GM21390 (cell line): ENCODE measurements around the gene CISD3.

Experiments used
- ATAC-seq: cut with Tn5 transposase; IDR thresholded peaks from one replicate; pipeline ENCODE4 v1.9.1; 2021; ENCODE audit not compliant: unreplicated experiment

Gene CISD3

GRCh38 chr17:38742411-38743308 is 12.5 kb downstream of the CISD3 start:
- no peak for ATAC-seq

DNA sequence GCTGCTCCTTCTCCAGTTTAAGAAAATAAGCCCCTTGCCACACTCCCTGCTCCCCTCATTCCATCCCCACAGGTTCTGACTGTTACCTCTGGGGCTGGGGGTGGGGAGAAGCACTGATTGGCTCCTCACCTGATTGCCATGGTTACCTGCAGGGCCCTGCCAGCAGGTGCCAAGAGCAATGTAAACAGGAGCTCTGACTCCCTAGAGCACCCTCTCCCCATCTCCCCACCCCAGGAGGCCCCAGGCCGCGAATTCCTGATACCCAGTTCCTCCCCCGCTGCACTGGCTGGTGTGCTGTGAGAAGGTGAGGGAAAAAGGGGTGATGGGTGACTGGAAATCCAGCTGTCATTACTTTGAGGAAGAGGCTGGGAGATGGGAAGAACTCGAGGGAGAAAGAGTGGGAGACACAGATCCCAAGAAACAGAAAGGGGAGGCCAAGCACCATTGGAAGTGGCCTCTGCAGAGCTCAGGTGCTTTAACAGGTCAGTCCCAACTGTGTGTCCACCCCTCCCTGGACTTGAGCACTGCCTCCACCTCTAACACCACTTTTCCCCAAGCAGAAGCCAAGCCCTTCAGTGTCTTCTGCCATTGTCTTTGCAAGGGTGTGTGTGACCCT is 13.5 kb downstream of the CISD3 start:
- ATAC-seq, result no peak

GRCh38 chr17:38745545-38745944 is 15.4 kb downstream of the CISD3 start:
- no peak for ATAC-seq

GRCh38 chr17:38746004-38746848 is 16.1 kb downstream of the CISD3 start:
- ATAC-seq, result no peak

DNA sequence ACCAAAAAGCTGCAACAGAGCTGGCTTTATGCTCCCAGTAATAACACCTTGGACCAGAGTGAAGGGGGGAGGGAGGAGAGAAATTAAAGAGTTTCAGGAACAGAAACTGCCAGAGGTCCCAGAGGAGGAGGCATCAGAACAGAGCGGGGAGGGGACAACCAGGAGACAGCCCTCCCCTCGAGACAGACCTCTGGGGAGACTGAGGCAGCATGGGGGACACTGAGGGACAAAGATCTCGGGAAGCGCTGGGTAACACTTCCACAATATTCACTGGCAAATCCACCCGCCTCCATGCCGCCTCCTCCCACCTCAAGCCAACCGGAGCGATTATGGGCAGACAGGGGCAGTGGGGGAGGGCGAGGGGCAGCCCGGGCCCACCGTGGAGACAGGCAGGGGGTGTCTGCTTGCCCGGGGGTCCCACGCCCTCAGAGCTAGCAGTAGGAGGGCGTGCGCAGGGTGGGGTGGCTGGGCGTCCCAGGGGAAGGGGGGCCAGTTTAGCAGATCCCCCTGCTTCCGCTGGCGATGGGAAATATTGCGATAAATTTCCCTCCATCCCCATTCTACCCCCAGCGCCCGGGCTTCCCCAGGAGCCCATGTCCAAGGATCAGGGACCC is 16.8 kb downstream of the CISD3 start:
- no peak for ATAC-seq

DNA sequence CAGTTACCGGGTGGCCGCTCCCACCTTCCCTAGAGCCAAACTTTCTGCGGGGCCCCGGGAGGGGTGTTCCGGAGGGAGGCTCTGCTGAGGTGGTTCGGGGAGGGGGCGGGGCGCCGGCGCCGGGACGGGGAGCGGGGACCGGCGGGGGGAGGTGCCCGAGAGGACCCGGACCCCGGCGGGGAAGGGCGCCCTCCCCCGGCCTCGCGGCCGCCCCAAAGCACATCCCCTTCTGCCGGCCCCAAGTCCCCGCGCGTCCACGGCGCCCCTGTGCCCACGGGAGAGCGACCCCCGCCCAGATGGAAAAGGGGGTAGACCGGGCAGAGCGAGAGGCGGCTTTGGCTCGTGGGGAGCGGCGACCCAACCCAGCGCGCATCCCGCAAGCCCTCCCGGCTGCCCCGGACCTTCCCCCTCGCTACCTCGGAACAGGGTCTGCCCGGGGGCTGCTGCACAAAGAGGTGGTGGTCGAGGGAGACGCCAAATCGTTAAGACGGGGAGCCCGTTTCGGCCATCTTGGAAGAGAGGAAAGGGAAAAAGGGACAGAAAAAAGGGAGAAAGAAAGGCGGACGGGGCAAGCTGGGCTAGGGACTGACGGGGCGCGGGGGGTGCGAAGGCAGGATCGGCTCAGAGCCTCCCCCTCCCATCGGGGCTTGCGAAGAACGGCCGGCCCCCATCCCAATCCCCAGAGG is 17.5 kb downstream of the CISD3 start:
- no peak for ATAC-seq

DNA sequence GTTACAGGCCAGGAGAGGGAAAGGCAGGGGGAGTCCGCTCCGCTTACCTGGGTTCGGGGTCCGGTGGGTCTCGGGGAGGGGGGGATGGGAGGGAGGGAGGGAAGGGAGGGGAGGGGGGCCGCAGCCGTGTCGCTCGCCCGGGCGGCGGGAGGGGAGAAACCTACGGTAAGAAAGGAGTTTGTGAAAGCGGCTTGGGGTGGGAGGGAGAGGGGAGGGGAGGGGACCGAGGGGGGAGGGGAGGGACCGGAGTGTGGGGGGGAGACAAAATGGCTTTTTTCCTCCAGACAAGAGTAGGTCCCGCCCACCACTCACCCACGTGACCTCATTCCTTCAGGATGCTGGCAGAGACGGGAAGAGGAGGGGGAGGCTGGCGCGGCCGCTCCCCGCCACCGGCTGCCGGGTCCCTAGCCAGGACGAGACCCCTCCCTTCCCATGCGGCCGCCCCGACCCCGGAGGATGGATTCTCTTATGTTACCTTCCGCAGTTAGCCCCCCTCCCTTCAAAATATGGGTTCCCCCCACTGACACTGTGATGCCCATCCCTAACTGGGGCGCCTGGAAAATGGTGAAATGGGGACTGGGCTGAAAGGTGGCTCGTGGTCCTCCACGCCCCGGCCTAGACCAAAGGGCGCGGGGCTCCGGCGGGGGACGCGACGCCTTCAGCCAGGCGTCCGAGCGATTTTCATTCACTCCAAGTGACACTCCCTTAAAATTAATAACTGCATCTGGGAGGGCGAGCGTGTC is 18.2 kb downstream of the CISD3 start, which contains the start of gene PCGF2:
Gene PCGF2, minus strand, starts transcription at position 188 of the 743 bp plus-strand sequence. CDS start 7,934 bp downstream, outside the sequence.
- ATAC-seq, result no peak

DNA sequence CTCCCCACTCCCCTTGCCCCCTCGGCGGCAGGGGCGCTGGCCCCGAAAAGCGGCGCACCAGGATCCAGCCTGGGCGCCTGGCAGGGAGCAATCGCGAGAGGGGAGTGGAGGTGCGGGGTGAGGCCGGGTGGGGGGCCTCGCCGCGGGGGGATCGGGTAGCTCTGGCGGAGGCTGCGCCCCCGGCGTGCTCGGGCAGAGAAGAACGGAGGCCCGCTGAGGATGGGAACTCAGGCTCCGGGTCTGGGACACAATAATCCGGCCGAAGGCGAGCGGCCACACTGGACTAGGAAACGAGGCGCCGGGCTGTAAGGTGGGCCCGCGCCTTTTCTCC is 18.7 kb downstream of the CISD3 start:
- ATAC-seq, result no peak

DNA sequence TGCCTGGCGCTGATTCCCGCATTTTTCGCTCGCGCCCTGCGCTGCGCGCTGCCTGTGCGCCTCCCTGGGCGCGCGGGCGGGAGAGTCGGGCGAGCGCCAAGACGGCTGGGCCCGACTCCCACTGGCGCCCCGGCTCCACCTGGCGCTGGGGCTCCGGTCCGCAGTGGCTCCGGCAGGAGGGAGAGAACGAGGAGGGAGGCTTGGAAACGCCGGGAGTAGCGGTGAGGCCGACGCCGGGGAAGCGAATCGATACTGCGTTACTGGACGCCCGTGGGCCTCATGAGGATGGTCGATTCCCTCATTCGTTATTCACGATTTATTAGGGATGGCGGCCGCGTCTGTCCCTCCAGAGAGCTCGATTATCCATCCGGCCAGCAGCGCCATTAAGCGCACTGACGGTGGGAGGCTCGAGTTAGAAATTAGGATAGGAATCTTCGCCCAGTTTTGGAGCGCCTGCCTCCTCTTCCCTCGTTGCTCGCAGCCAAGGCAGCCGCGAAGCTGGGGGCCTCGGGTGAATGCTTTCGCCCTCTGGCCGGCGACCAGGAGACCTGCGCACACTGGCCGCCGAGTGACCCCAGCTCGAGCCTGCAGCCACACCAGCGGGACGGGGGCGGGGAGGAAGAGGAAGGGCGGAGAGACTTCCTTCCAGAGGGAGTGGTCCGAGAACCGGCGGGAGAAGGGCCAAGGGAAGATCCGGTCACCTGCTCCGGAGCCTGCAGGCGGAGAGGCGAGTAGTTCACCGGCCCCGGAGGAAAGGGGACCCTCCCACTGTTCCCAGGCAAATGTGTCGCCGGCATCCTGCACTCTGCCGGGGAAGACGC is 19.3 kb downstream of the CISD3 start:
- ATAC-seq, result no peak

DNA sequence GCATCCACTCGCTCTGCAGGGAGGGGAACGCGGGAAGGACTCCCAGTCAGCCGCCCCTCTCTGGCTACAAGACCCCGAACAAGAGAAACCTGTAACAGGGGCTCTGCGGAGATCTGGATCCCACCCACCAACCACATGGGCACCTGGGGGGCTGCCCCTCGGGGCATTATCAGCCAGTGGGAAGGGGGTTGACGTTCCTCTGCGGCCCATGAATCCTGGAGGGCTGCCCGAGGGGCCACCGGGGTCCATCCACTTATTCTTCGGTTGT is 19.8 kb downstream of the CISD3 start:
- ATAC-seq, result no peak

DNA sequence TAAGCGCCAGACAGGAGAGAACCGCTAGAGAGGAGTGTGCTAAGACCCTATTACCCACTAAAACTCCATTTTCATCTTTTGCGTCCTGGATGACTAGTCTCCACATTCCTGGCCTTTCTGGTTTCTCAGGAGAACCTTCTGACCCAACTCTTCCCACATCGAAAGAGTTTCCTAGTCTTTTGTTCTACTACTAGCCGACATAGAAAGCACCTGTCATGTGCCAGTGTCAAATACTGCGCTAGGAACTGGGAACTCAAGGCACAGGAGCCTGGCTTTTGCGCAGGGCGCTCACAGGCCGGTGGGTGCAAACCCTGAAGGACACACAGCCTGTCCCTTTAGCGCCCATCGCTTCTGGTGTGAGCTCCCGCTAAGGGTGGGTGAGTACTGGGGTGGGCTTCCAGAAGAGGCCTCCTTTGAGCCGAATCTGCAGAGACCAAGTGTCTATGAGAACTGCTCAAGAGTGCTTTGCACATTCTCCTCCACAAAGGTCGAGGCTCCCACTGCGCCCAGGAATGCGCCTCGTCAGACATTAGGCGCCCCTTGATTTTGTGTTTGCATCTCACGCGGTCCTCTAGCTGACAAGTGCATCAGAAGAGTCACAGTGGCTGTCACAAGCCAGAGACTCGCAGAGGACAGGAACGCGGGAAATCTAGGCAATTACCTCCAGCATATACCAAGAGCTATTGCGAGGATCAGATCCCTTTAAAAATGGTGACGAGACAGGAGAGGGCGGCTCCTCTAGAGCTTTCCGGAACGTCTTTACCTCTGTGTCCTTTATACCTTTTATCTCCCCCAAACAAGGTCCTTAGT is 20.4 kb downstream of the CISD3 start:
- ATAC-seq, result no peak

GRCh38 chr17:38751144-38751807 is 21.1 kb downstream of the CISD3 start:
- ATAC-seq, result no peak

GRCh38 chr17:38751808-38752307 is 21.7 kb downstream of the CISD3 start:
- ATAC-seq, result peak; percentile 12

GRCh38 chr17:38752308-38753070 is 22.3 kb downstream of the CISD3 start, which contains the start of gene PSMB3:
Gene PSMB3 (plus strand): TSS chr17:38752741. CDS start chr17:38752827, 86 bp downstream.
- ATAC-seq, result peak; percentile 75

- no peak for ATAC-seq
Observed at GRCh38 chr17:38753071-38753506, 22.9 kb downstream of the CISD3 start.

DNA sequence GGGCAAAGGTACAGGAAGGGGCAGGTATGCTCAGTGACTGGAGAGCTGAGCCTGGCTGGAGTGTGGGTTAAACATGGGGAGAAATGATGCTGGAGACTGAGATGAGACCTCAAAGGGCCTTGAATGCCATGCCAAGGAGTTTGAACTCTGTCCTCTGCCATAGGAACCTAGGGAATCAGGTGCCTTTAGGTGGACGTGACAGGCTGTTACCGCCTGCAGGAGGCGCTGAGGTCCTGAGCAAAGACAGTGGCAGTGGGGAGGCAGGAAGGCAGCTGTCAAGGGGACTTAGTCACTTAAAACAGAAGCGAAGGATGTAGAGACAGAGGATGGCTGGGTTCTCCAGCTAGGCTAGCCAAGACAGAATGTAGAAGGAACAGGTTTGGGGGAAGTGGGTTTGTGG is 31.5 kb downstream of the CISD3 start:
- no peak for ATAC-seq

- no peak for ATAC-seq
Observed at GRCh38 chr17:38762231-38762630, 32.1 kb downstream of the CISD3 start.
